ENCODE data around the gene FKBP5.
"Not testable (repeated sequence)": the region's sequence is repeated elsewhere in the genome, so short reads cannot be mapped to it uniquely, and the experiment has no call there.

The FKBP5 gene

GRCh38 chr6:35688605-35689322 is at the start of gene FKBP5:
Gene FKBP5, minus strand, starts transcription at chr6:35688915. Its CDS starts 46,091 bp downstream, at chr6:35642824.
- no peak for TF ChIP-seq CTCF (IDR thresholded peaks at IDR 0.05; ENCODE audit: control insufficient read depth, extremely low read depth, insufficient read depth)
- DNase-seq (ENCODE audit: low read depth): peak; percentile 62
- peak within 1 kb of the TSS; percentile 70 for H3K4me3 ChIP-seq (ENCODE audit: low read depth, low read length)

GRCh38 chr6:35737413-35738211 is 48.9 kb upstream of the FKBP5 start:
- DNase-seq (ENCODE audit: low read depth): peak; percentile 75
- no peak overlapping the region for H3K4me3 ChIP-seq (ENCODE audit: low read depth, low read length)
- TF ChIP-seq CTCF (IDR thresholded peaks at IDR 0.05; ENCODE audit: control insufficient read depth, extremely low read depth, insufficient read depth): peak; percentile 76

- no peak for DNase-seq (ENCODE audit: low read depth)
- no peak within 1 kb of the TSS for H3K4me3 ChIP-seq (ENCODE audit: low read depth, low read length)
- no peak for TF ChIP-seq CTCF (IDR thresholded peaks at IDR 0.05; ENCODE audit: control insufficient read depth, extremely low read depth, insufficient read depth)
Observed at GRCh38 chr6:35736982-35737412, 48.3 kb upstream of the FKBP5 start, which contains the start of gene ARMC12. Gene ARMC12, plus strand, starts transcription at chr6:35737032. Its CDS starts 77 bp downstream, at chr6:35737109.

- DNase-seq (ENCODE audit: low read depth): no peak
- no peak overlapping the region for H3K4me3 ChIP-seq (ENCODE audit: low read depth, low read length)
- peak; percentile 81 for TF ChIP-seq CTCF (IDR thresholded peaks at IDR 0.05; ENCODE audit: control insufficient read depth, extremely low read depth, insufficient read depth)
Observed at GRCh38 chr6:35736253-35736894, 47.7 kb upstream of the FKBP5 start.

- no peak overlapping the region for H3K4me3 ChIP-seq (ENCODE audit: low read depth, low read length)
- no peak for TF ChIP-seq CTCF (IDR thresholded peaks at IDR 0.05; ENCODE audit: control insufficient read depth, extremely low read depth, insufficient read depth)
- DNase-seq (ENCODE audit: low read depth): no peak
Observed at GRCh38 chr6:35735452-35735851, 46.7 kb upstream of the FKBP5 start.

- not testable (repeated sequence) for H3K4me3 ChIP-seq (ENCODE audit: low read depth, low read length); DNase-seq (ENCODE audit: low read depth)
Observed at GRCh38 chr6:35734319-35734718, 45.6 kb upstream of the FKBP5 start.

- DNase-seq (ENCODE audit: low read depth): peak; percentile 58
- no peak overlapping the region for H3K4me3 ChIP-seq (ENCODE audit: low read depth, low read length)
- no peak for TF ChIP-seq CTCF (IDR thresholded peaks at IDR 0.05; ENCODE audit: control insufficient read depth, extremely low read depth, insufficient read depth)
Observed at GRCh38 chr6:35733633-35734032, 44.9 kb upstream of the FKBP5 start.
